Vagina (tissue), 2 donors: Measurements from ENCODE around the gene FOXO6. TPM values are rescaled to one million over a fixed set of nuclear protein-coding genes. Genes with fewer than 3 reads are reported as not detected.

Source experiments
- DNase-seq, 2 donors: peaks; one replicate each; pipeline ENCODE4 v3.0.0-alpha.2; 2017; ENCODE audit errors: extremely low spot score in 2 of 2
- H3K27ac ChIP-seq: fragments of 200-600 bp; sonication (generic); one replicate; pipeline ENCODE4 v1.5.1; 2019
- H3K27me3 ChIP-seq: fragments of 200-600 bp; sonication (generic); one replicate; pipeline ENCODE4 v1.5.1; 2019
- H3K36me3 ChIP-seq, 2 donors: fragments of 200-600 bp; sonication (generic); one replicate each; pipeline ENCODE4 v1.5.1; 2017 to 2019
- H3K4me1 ChIP-seq: fragments of 200-600 bp; sonication (generic); one replicate; pipeline ENCODE4 v1.5.1; 2019
- H3K4me3 ChIP-seq, 2 donors: fragments of 200-600 bp; sonication (generic); 1 replicate in 1 of 2; 2 replicates in 1 of 2; pipeline ENCODE4 v1.5.1; 2016 to 2019
- H3K9me3 ChIP-seq: fragments of 200-600 bp; sonication (generic); one replicate; pipeline ENCODE4 v1.5.1; 2019
- POLR2A ChIP-seq, 2 donors: fragments of 450-650 bp; IDR thresholded peaks; one replicate each; pipeline ENCODE4 v1.6.1; 2017; ENCODE audit warnings: antibody characterized with exemption in 2 of 2, mild to moderate bottlenecking in 2 of 2, moderate library complexity in 2 of 2
- POLR2AphosphoS5 ChIP-seq, 2 donors: sonication (generic); formaldehyde crosslinking; IDR thresholded peaks; one replicate each; pipeline ENCODE4 v1.9.0; 2017; ENCODE audit warnings: antibody characterized with exemption in 2 of 2, mild to moderate bottlenecking in 2 of 2, low read depth in 1 of 2; ENCODE audit not compliant: insufficient read depth in 1 of 2
- intact Hi-C: fragments of 100-400 bp; cut with DNase I; formaldehyde crosslinking; loops from one replicate; pipeline ENCODE4 v1.15.1; 2023
- total RNA-seq: library from RNA; depleted of rRNA; stranded (reverse); fragments of >200 nt; gene quantifications from one replicate; pipeline ENCODE4 v1.2.3, GENCODE V29; 2016
- TF ChIP-seq, protein P1 (sequence below), 3 experiments: fragments of 450-650 bp in 2 of 3; fragments of 200-600 bp in 1 of 3; sonication (generic) in 1 of 3; IDR thresholded peaks; one replicate each; pipeline ENCODE4 v1.5.1; 2017 to 2019; ENCODE audit warnings: antibody characterized with exemption in 3 of 3, mild to moderate bottlenecking in 2 of 3, moderate library complexity in 2 of 3

FOXO6 gene
- total RNA-seq, 1 donor from 2014 or later, result 1.7 TPM

DNA sequence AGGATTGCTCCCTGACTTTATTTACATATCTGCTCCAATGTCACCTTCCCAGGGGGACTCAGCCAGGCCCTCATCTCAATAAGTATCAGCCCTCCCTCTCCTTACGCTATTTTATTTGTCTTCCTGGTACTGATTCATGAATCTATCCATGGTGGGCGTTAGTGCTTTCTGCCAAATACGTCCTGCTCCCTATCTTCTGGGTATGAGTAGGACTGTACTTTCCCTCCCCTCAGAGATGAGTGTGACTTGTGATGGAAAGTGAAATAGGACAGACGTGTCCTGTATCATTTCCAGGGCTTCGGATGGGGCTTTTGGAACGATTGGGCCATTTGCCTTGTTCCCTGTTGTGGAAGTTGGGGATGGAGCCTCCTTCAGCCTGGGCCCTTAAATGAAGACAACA lies 47.5 kb downstream of the FOXO6 start:
- H3K27me3 ChIP-seq, result no peaks in the 10 kb centered on the region
- TF ChIP-seq POLR2A (IDR thresholded peaks at IDR 0.05) (no peak), POLR2AphosphoS5 (IDR thresholded peaks at IDR 0.05; ENCODE audit: insufficient read depth in 1 of 2, low read depth in 1 of 2) (no peak)
- TF ChIP-seq, protein P1, sequence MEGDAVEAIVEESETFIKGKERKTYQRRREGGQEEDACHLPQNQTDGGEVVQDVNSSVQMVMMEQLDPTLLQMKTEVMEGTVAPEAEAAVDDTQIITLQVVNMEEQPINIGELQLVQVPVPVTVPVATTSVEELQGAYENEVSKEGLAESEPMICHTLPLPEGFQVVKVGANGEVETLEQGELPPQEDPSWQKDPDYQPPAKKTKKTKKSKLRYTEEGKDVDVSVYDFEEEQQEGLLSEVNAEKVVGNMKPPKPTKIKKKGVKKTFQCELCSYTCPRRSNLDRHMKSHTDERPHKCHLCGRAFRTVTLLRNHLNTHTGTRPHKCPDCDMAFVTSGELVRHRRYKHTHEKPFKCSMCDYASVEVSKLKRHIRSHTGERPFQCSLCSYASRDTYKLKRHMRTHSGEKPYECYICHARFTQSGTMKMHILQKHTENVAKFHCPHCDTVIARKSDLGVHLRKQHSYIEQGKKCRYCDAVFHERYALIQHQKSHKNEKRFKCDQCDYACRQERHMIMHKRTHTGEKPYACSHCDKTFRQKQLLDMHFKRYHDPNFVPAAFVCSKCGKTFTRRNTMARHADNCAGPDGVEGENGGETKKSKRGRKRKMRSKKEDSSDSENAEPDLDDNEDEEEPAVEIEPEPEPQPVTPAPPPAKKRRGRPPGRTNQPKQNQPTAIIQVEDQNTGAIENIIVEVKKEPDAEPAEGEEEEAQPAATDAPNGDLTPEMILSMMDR (IDR thresholded peaks at IDR 0.05), result no peak
- intact Hi-C loops, result no loop called here
- no peak overlapping the region for H3K4me3 ChIP-seq
- peaks cover 8% of the 10 kb centered on the region for H3K4me1 ChIP-seq
- no peaks in the 10 kb centered on the region for H3K9me3 ChIP-seq
- no peak overlapping the region for H3K27ac ChIP-seq
- DNase-seq, result no peak
- H3K36me3 ChIP-seq, result no peaks in the 10 kb centered on the region

DNA sequence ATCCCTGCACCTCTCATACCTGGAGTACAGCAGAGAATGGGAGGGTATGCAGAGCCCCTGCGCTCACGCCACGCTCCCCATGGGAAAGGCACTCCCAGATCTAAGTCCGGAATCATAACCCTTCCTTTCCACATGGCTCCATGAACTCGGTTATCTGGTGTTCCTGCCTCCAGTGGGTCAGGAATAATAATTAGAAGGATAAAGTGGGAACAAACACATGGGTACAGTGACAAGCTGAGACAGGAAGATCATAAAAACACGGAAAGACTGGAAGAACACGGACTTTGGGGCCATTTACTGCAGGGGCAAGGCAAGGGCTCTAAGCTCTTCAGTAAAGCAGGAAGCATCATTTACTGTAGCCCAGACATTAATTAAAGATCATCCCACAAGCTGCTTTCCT lies 48.6 kb downstream of the FOXO6 start:
- H3K27ac ChIP-seq, result no peak overlapping the region
- H3K4me3 ChIP-seq, result no peak overlapping the region
- H3K36me3 ChIP-seq, result no peaks in the 10 kb centered on the region
- no peaks in the 10 kb centered on the region for H3K27me3 ChIP-seq
- no peak for DNase-seq
- H3K4me1 ChIP-seq, result peaks cover under 1% of the 10 kb centered on the region
- no peaks in the 10 kb centered on the region for H3K9me3 ChIP-seq
- intact Hi-C loops, result no loop called here
- TF ChIP-seq POLR2A (IDR thresholded peaks at IDR 0.05), result no peak
- TF ChIP-seq, protein P1 (IDR thresholded peaks at IDR 0.05), result no peak
- TF ChIP-seq POLR2AphosphoS5 (IDR thresholded peaks at IDR 0.05; ENCODE audit: insufficient read depth in 1 of 2, low read depth in 1 of 2), result no peak

DNA sequence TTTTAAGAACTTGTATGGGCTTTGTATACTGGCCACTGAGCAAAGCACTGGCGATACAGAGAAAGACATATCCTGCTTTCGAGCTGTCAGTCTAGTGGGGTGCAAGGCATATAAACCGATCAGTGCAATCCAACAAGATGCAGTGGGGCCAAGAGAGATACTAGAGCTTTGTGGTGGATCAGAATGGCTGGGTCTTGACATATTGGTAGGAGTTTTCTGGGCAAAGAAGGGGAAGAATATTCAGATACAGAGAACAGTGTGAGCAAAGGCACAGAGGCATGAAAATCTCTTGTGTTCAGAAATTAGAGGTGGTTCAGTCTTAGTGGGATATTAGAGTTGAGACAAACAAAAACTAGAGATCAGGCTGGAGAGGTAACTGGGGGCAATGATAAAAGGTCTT lies 49.2 kb downstream of the FOXO6 start:
- Histone ChIP-seq H3K4me1 (no peaks in the 10 kb centered on the region), H3K27ac (no peak overlapping the region), H3K4me3 (no peak overlapping the region), H3K36me3 (no peaks in the 10 kb centered on the region), H3K27me3 (no peaks in the 10 kb centered on the region), H3K9me3 (no peaks in the 10 kb centered on the region)
- no peak for DNase-seq
- intact Hi-C loops, result no loop called here
- TF ChIP-seq POLR2A (IDR thresholded peaks at IDR 0.05), result no peak
- TF ChIP-seq POLR2AphosphoS5 (IDR thresholded peaks at IDR 0.05; ENCODE audit: insufficient read depth in 1 of 2, low read depth in 1 of 2), result no peak

DNA sequence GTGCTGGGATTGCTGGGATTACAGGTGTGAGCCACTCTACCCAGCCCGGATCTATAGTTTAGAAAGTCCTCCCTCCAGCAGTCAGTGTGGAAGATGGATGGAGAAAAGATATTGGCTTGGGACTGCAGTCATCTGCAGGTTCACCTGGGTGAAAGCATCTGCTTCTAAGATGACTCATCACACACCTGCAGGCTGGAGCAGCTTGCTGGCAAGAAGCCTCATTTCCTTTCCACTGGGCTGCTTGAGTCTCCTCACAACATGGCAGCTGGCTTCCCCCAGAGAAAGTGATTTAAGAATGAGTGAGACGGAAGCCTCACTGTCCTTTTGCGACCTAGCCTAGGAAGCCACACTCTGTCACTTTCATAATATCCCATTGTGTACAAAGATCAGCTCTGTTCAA lies 50.0 kb downstream of the FOXO6 start:
- no peaks in the 10 kb centered on the region for H3K36me3 ChIP-seq
- H3K9me3 ChIP-seq, result no peaks in the 10 kb centered on the region
- H3K4me1 ChIP-seq, result no peaks in the 10 kb centered on the region
- H3K27me3 ChIP-seq, result no peaks in the 10 kb centered on the region
- H3K4me3 ChIP-seq, result no peak overlapping the region
- no peak for TF ChIP-seq POLR2A (IDR thresholded peaks at IDR 0.05)
- no peak for TF ChIP-seq POLR2AphosphoS5 (IDR thresholded peaks at IDR 0.05; ENCODE audit: insufficient read depth in 1 of 2, low read depth in 1 of 2)
- TF ChIP-seq, protein P1 (IDR thresholded peaks at IDR 0.05), result no peak
- DNase-seq, result no peak
- no peak overlapping the region for H3K27ac ChIP-seq
- intact Hi-C loops, result no loop called here

DNA sequence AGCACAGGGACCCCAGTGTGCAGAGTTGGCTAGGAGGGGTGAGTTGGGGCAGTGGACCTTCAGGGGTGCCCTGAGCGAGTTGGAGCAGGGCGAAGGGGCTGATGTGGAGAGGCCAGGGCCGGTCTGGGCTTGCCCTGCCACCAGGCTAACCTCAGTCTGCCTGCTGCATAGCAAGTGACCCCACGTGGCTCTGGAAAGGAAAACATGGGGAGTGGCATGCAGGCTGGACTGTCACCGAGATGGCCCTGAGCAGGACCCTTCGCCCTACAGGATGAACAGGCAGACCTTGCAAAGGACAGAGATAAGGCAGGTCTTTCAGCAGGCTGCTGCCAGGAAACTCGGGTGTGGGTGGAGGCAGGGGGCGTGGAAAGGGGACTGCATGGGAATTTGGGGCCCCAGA lies 51.5 kb downstream of the FOXO6 start:
- Histone ChIP-seq H3K27ac (no peak overlapping the region), H3K4me3 (no peak overlapping the region), H3K4me1 (peaks cover 6% of the 10 kb centered on the region), H3K27me3 (no peaks in the 10 kb centered on the region), H3K9me3 (no peaks in the 10 kb centered on the region), H3K36me3 (no peaks in the 10 kb centered on the region)
- no peak for TF ChIP-seq POLR2A (IDR thresholded peaks at IDR 0.05)
- TF ChIP-seq POLR2AphosphoS5 (IDR thresholded peaks at IDR 0.05; ENCODE audit: insufficient read depth in 1 of 2, low read depth in 1 of 2), result no peak
- TF ChIP-seq, protein P1 (IDR thresholded peaks at IDR 0.05), result no peak
- DNase-seq, result no peak
- intact Hi-C loops, result no loop called here
